Neural cell (in vitro differentiated cells): ENCODE results near the gene CRTC1.

Experiments used
- CTCF ChIP-seq: fragments of 450-650 bp; IDR thresholded peaks from 2 replicates; pipeline ENCODE4 v1.5.1; 2014; ENCODE audit warnings: antibody characterized with exemption, mild to moderate bottlenecking, moderate library complexity; ENCODE audit not compliant: poor library complexity, severe bottlenecking
- EP300 ChIP-seq: fragments of 450-650 bp; conservative IDR thresholded peaks from 2 replicates; pipeline ENCODE4 v1.6.1; 2014; ENCODE audit warnings: antibody characterized with exemption, mild to moderate bottlenecking, moderate library complexity; ENCODE audit not compliant: poor library complexity, severe bottlenecking
- EZH2 ChIP-seq: fragments of 200-600, 300-800 bp; shearing (Covaris generic), sonication (generic); IDR thresholded peaks from 2 replicates; pipeline ENCODE4 v1.6.1; 2014; ENCODE audit warnings: antibody characterized with exemption, low read length, borderline replicate concordance, mild to moderate bottlenecking; ENCODE audit not compliant: insufficient read depth, poor library complexity, severe bottlenecking
- POLR2AphosphoS5 ChIP-seq: IDR thresholded peaks from 2 replicates; pipeline ENCODE4 v1.6.1; 2012
- RAD21 ChIP-seq: fragments of 450-650 bp; conservative IDR thresholded peaks from 2 replicates; pipeline ENCODE4 v1.6.1; 2014; ENCODE audit warnings: antibody characterized with exemption, mild to moderate bottlenecking, moderate library complexity
- REST ChIP-seq: IDR thresholded peaks from 2 replicates; pipeline ENCODE4 v1.6.1; 2012; ENCODE audit warnings: borderline replicate concordance
- SMC3 ChIP-seq: fragments of 450-650 bp; conservative IDR thresholded peaks from 2 replicates; pipeline ENCODE4 v1.6.1; 2014; ENCODE audit warnings: antibody characterized with exemption, mild to moderate bottlenecking, moderate library complexity; ENCODE audit not compliant: poor library complexity
- TAF1 ChIP-seq: IDR thresholded peaks from 2 replicates; pipeline ENCODE4 v1.6.1; 2012; ENCODE audit warnings: low read depth

GRCh38 chr19:18668744-18669523 is 14.5 kb upstream of the CRTC1 start:
- TF ChIP-seq CTCF, result no peak
- TF ChIP-seq TAF1, result no peak
- no peak for TF ChIP-seq POLR2AphosphoS5
- no peak for TF ChIP-seq EZH2
- TF ChIP-seq RAD21, result no peak
- TF ChIP-seq EP300, result no peak
- TF ChIP-seq SMC3, result no peak
- TF ChIP-seq REST, result no peak
